Stimulated activated CD4-positive, alpha-beta T cell treated with anti-CD3 and anti-CD28 coated beads, Interleukin-4, amount 100 ng/mL, for 24 hours (primary cell): ENCODE data around the gene CRYM.
"Not testable (repeated sequence)": the region's sequence is repeated elsewhere in the genome, so short reads cannot be mapped to it uniquely, and the experiment has no call there.

Experiments
- DNase-seq: peaks from one replicate; pipeline ENCODE4 v3.0.0-alpha.2; 2020

CRYM gene

GRCh38 chr16:21277045-21277926, 804 bp downstream of the CRYM start:
- no peak for DNase-seq

- DNase-seq: no peak
These were observed 2.0 kb downstream of the CRYM start for GRCh38 chr16:21276090-21276489.

GRCh38 chr16:21275529-21275928, 2.6 kb downstream of the CRYM start:
- no peak for DNase-seq

GRCh38 chr16:21274172-21274726, 3.8 kb downstream of the CRYM start:
- no peak for DNase-seq

- DNase-seq: not testable (repeated sequence)
These were observed 5.3 kb downstream of the CRYM start for GRCh38 chr16:21272763-21273162.

GRCh38 chr16:21272253-21272652, 5.8 kb downstream of the CRYM start:
- no peak for DNase-seq

- no peak for DNase-seq
These were observed 9.9 kb downstream of the CRYM start for GRCh38 chr16:21268236-21268635.

GRCh38 chr16:21267298-21267697, 10.8 kb downstream of the CRYM start:
- DNase-seq: no peak

GRCh38 chr16:21265104-21265837, 12.8 kb downstream of the CRYM start:
- no peak for DNase-seq

GRCh38 chr16:21264571-21265036, 13.5 kb downstream of the CRYM start:
- no peak for DNase-seq

- no peak for DNase-seq
These were observed 14.2 kb downstream of the CRYM start for GRCh38 chr16:21263640-21264570.

- DNase-seq: no peak
These were observed 15.1 kb downstream of the CRYM start for GRCh38 chr16:21262779-21263639.

- DNase-seq: no peak
These were observed 17.0 kb downstream of the CRYM start for GRCh38 chr16:21260870-21261791.

GRCh38 chr16:21257284-21257683, 20.8 kb downstream of the CRYM start:
- DNase-seq: no peak

GRCh38 chr16:21256636-21257035, 21.5 kb downstream of the CRYM start:
- no peak for DNase-seq

GRCh38 chr16:21253470-21253869, 24.6 kb downstream of the CRYM start:
- DNase-seq: no peak

GRCh38 chr16:21250072-21250923, 27.8 kb downstream of the CRYM start:
- DNase-seq: no peak

- DNase-seq: not testable (repeated sequence)
These were observed 29.9 kb downstream of the CRYM start for GRCh38 chr16:21248179-21248578.

- no peak for DNase-seq
These were observed 33.4 kb downstream of the CRYM start for GRCh38 chr16:21244518-21245215.
